IPS-NIHi7 (cell line): ENCODE measurements around the gene SH3RF3.
"Not testable (repeated sequence)": the region's sequence is repeated elsewhere in the genome, so short reads cannot be mapped to it uniquely, and the experiment has no call there.

ENCODE experiments used
- DNase-seq: peaks from one replicate; pipeline ENCODE4 v3.0.0; 2012; ENCODE audit warnings: mixed read lengths; ENCODE audit errors: extremely low spot score

The SH3RF3 gene

DNA sequence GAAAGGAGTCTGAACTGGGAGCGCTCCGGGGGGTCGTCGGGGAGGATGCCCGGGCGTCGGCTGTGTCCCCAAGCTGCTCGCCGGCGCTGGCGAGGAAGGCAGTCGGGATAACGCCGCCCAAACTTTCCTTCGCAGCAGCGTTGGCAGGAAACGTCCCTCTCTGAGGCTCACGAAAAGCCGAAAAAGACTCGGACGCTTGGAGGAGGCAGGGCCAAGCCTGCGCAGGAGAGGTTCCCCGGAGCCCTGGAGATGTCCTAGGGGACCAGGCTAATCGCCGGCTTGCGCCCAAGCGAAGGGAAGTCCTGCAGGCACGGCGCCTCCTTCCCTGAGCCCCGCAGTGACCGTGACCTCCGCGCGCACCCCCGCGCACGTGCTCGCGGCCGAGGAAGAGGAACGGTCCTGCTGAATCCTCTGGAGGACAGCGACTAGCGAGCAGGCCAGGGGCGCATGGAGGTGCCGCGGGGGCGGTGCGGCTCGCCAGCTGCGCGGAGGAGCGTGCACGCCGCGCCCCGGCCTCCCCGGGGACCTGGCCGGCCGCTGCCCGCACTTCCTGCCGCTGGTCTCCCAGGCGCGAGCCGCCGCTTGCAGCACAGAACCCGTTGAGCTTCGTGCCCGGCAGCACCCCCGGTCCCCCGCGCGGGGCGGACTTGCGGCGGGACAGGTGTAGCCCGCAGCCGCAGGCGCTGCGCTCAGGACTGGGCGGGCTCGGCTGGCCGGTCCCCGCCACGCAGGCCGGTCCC lies at the start of gene SH3RF3:
TSS of gene SH3RF3 (plus strand) at position 590 of the 740 bp plus-strand sequence.
- DNase-seq, result peak; percentile 50

DNA sequence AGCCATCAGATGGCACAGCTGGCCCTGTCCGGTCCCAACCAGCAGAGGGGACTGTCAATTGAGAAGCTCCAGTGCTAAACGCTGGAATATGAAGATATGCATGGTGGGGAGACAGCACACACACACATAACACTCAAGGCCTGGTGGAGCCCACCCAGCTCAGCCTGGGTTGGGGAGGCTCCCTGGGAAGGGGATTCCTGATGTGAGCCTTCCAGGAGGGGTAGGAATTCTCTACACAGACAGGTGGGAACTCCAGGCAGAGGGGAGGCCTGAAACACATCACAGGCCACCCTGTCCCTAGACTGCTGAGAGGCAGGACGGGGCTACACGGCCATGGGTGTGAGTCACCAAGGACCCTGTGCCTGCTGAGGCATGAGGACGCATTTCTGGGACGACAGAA lies 49.4 kb upstream of the SH3RF3 start:
- DNase-seq, result no peak

DNA sequence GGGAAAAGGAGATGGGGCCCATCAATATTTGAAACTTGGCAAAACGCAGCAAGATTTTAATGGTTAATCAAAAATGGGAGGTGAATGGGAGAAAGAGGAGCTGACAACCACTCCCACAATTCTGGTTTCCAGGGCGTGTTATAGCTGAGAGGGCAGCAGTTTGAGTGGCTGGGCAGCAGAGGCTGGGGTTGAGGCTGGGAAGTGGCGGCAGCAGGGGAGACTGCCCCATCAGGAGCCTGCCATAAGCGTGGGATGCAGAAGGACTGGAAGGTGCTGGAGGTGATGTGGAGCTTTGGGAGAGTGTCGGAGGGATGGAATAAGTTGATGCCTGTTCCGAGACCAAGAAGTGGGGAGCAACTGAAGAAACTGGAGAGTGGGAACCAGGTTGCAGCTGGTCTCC lies 48.9 kb upstream of the SH3RF3 start:
- DNase-seq, result no peak

GRCh38 chr2:109080757-109081156 lies 48.2 kb upstream of the SH3RF3 start:
- no peak for DNase-seq

GRCh38 chr2:109081374-109081773 lies 47.6 kb upstream of the SH3RF3 start:
- DNase-seq, result no peak

DNA sequence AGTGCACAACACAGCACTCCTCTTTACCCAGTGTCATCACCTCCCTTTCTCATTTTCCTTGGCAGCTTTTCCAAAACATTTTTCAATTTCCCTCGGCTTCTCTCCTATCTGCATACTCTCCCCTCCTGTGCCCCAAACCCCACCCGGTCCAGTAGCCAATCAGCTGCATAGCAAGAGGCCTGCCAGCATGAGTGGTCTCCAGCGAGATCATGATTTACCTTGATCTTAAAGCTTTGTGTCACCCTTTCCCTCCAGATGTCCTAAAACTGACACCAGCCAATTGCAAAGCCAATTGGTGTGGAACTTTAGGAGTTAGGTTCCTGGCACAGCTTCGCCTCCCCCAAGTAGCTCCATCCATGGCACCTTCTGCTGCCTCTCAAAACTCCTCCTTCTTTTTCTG lies 45.2 kb upstream of the SH3RF3 start:
- DNase-seq, result no peak

- DNase-seq, result no peak
These were observed 44.7 kb upstream of the SH3RF3 start for GRCh38 chr2:109084341-109084740.

GRCh38 chr2:109085912-109086742 lies 42.9 kb upstream of the SH3RF3 start:
- no peak for DNase-seq

DNA sequence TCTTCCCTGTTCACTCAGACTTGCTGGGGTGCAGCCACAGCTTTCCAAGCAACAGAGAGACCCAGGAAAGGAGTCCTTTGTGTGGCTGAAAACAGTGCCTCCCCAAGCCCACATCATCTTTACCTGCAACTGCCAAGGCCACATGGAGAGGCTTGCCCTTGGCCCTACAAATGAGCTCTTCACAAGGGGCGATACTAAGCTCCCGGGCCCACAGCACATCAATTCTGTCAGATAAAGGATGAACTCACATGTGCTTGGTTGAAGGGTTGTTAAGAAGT lies 42.3 kb upstream of the SH3RF3 start:
- no peak for DNase-seq

DNA sequence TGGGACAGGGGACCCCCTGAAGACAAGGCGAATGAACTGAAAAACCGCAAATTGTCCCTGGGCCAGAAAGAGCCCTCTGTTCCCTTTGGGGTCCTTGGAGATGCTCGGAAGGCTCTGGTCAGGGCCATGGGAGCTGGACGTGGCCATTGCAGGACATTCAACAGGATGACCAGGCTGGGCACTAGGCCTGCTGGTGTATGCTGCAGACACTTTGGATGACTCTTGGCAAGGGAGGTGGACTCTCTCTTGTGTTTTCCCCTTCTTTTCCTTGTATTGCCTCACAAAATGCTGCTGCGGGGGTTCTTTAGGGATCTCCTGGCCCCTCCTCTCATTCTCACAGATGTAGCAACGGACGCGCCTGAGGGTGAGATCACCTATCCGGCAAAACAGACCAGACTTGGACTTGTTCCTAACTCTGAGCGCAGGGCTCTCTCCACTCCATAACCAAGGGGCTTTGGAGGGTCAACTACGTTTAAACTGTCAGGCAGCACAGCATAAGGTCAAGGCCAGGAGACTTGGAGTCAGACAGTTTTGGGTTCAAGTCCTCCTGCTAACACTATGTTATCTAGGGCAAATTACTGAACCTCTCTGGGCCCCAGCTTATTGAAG lies 41.8 kb upstream of the SH3RF3 start:
- no peak for DNase-seq

- DNase-seq, result no peak
These were observed 39.3 kb upstream of the SH3RF3 start for GRCh38 chr2:109089602-109090300.

DNA sequence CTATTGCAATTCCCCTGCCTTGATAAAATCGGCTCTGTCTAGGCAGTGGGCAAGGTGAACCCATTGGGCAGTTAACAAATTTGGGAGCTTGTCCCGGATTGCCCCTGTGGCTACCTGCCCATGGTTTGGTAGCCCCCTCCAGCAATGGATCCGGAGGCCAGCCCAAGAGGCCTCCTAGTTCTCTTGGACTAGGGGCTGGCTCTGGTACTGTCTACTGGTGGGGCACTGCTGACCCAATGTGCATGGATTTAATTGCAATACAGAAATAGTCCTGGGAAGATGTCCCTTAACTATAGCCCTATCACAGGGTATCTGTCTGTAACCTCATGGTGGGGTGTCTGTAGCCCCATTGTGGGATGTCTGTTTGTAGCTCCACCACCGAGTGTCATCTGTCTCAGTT lies 37.5 kb upstream of the SH3RF3 start:
- DNase-seq, result no peak

- no peak for DNase-seq
These were observed 34.9 kb upstream of the SH3RF3 start for GRCh38 chr2:109094144-109094543.

GRCh38 chr2:109098251-109098920 lies 30.6 kb upstream of the SH3RF3 start:
- DNase-seq, result no peak

DNA sequence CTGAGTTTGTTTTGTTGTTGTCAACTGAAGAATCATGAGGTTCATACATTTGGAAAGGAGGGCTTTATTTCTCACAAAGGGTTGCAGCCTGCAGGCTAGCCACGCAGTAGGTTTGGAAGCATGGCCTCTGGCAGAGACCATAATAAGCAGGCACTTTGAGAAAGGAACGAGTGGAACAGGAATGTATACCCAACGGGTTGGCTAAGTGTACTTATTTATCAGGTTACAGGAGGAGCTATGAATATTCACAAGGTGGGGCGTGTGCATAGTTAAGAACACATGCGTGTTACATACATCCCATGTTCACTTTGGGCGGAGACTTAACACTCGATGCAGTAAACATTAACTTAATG lies 30.1 kb upstream of the SH3RF3 start:
- no peak for DNase-seq

DNA sequence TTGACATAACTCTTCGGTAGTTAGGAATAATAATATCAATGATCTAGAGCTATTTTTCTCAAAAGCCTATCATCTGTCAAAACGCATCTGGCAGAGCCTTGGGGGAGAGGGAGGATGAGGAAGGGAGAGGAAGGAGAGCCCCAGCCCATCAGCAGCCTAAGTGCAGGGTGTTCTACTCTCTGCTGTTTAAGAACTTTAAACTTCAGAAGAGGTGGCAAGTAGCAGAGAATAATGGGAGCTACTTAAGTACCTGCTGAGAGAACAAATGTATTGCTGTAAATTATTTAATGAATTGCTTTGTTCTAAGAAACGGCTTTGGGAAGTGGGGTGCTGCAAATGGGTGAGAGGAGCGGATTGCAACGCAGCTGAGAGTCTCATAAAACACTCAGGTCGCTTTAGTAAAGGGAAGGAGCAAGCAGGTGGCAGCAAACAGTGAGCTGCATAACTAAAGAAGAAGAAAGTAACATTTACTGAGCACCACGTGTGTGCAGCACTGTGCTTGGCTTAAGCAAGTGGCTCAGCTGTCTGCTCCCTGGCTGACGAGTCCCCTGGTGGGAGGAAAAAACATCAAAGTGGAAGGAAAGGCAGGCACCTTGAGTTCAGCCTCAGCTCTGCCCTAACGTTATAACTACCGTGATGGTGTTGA lies 26.3 kb upstream of the SH3RF3 start:
- DNase-seq, result peak; percentile 38

GRCh38 chr2:109105113-109105512 lies 23.9 kb upstream of the SH3RF3 start:
- no peak for DNase-seq

DNA sequence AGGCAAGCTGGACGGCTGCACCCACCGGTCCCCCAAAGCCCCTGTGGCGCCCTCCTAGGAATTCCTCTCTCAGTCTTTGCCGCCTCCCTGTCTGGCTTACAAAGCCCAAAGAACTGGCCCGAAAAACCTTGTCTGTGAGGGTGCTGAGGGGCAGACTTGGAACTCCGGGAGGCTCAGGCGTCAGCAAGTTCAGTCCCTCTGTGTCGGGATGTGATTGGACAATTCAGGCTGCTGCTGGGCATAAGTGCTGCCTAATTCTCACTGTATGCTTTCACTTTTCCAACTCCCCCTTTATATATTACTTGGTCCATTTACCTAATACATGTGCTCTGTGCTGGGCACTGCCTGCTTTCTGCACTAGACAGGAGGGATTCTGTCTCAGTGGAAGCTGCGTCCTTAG lies 20.3 kb upstream of the SH3RF3 start:
- no peak for DNase-seq

GRCh38 chr2:109109342-109109741 lies 19.7 kb upstream of the SH3RF3 start:
- DNase-seq, result no peak

GRCh38 chr2:109110170-109110569 lies 18.8 kb upstream of the SH3RF3 start:
- no peak for DNase-seq

- DNase-seq, result not testable (repeated sequence)
These were observed 11.8 kb upstream of the SH3RF3 start for GRCh38 chr2:109117181-109117580.
